Stimulated activated CD8-positive, alpha-beta memory T cell treated with anti-CD3 and anti-CD28 coated beads, Interleukin-12 subunit alpha, Interleukin-12 subunit beta, amount 100 ng/mL, for 24 hours (primary cell): ENCODE data around the gene VEGFB.
"Not testable (repeated sequence)": the region's sequence is repeated elsewhere in the genome, so short reads cannot be mapped to it uniquely, and the experiment has no call there.

Experiments
- DNase-seq: peaks from one replicate; pipeline ENCODE4 v3.0.0-alpha.2; 2020; ENCODE audit errors: extremely low read depth

Gene VEGFB

GRCh38 chr11:64231546-64231945, 2.8 kb upstream of the VEGFB start:
- no peak for DNase-seq

- no peak for DNase-seq
Measured at GRCh38 chr11:64232182-64232966, 2.0 kb upstream of the VEGFB start.

- DNase-seq, result no peak
Measured at GRCh38 chr11:64232967-64233315, 1.4 kb upstream of the VEGFB start.

GRCh38 chr11:64234647-64235379, 429 bp downstream of the VEGFB start:
- no peak for DNase-seq

- no peak for DNase-seq
Measured at GRCh38 chr11:64235437-64236161, 1.2 kb downstream of the VEGFB start.

- DNase-seq, result no peak
Measured at GRCh38 chr11:64237484-64237951, 3.1 kb downstream of the VEGFB start.

GRCh38 chr11:64238076-64238475, 3.7 kb downstream of the VEGFB start:
- no peak for DNase-seq

- no peak for DNase-seq
Measured at GRCh38 chr11:64238999-64239398, 4.6 kb downstream of the VEGFB start.

- no peak for DNase-seq
Measured at GRCh38 chr11:64239662-64240434, 5.5 kb downstream of the VEGFB start.

- DNase-seq, result peak; percentile 96
Measured at GRCh38 chr11:64240435-64241240, 6.3 kb downstream of the VEGFB start, which contains the start of gene FKBP2. FKBP2 (plus strand) TSS chr11:64241095; CDS start chr11:64242388, 1,293 bp downstream.

- peak; percentile 99 for DNase-seq
Measured at GRCh38 chr11:64241241-64241490, 6.8 kb downstream of the VEGFB start.

- DNase-seq, result no peak
Measured at GRCh38 chr11:64241491-64242374, 7.3 kb downstream of the VEGFB start.

- DNase-seq, result no peak
Measured at GRCh38 chr11:64243236-64243854, 9.0 kb downstream of the VEGFB start.

GRCh38 chr11:64244107-64244506, 9.7 kb downstream of the VEGFB start:
- no peak for DNase-seq

- no peak for DNase-seq
Measured at GRCh38 chr11:64244966-64245365, 10.6 kb downstream of the VEGFB start.

- no peak for DNase-seq
Measured at GRCh38 chr11:64245401-64245796, 11.0 kb downstream of the VEGFB start.

GRCh38 chr11:64245797-64246620, 11.6 kb downstream of the VEGFB start:
- DNase-seq, result no peak

- DNase-seq, result not testable (repeated sequence)
Measured at GRCh38 chr11:64246621-64246870, 12.2 kb downstream of the VEGFB start.
